MM.1S (cell line): Measurements from ENCODE around the gene TMTC1.

Source experiments
- DNase-seq: peaks from one replicate; pipeline ENCODE4 v3.0.0-alpha.2; 2015
- H2AFZ ChIP-seq: fragments of 300-600 bp; sonication (generic); 2 replicates; pipeline ENCODE4 v1.6.0; 2016; ENCODE audit warnings: antibody characterized with exemption, low read length
- H3F3A ChIP-seq: fragments of 300-600 bp; sonication (generic); 2 replicates; pipeline ENCODE4 v1.6.1; 2016; ENCODE audit warnings: mild to moderate bottlenecking, antibody characterized with exemption, low read length, moderate library complexity, mixed read lengths; ENCODE audit not compliant: insufficient read depth
- H3K27ac ChIP-seq: fragments of 300-600 bp; sonication (generic); 2 replicates; pipeline ENCODE4 v1.5.1; 2016; ENCODE audit warnings: mild to moderate bottlenecking, low read length
- H3K27me3 ChIP-seq: fragments of 300-600 bp; sonication (generic); replicated peaks from 2 replicates; pipeline ENCODE4 v1.6.0; 2016; ENCODE audit warnings: low read length; ENCODE audit not compliant: insufficient read depth
- H3K36me3 ChIP-seq: fragments of 300-600 bp; sonication (generic); replicated peaks from 2 replicates; pipeline ENCODE4 v1.6.1; 2016; ENCODE audit warnings: mild to moderate bottlenecking, low read length, mixed read lengths; ENCODE audit not compliant: insufficient read depth
- H3K4me1 ChIP-seq: fragments of 300-600 bp; sonication (generic); 2 replicates; pipeline ENCODE4 v1.6.1; 2016; ENCODE audit warnings: low read length, mixed read lengths
- H3K4me2 ChIP-seq: fragments of 300-600 bp; sonication (generic); 2 replicates; pipeline ENCODE4 v1.6.0; 2016; ENCODE audit warnings: low read depth, low read length
- H3K4me3 ChIP-seq: fragments of 300-600 bp; sonication (generic); 2 replicates; pipeline ENCODE4 v1.5.1; 2016; ENCODE audit warnings: low read length, mixed read lengths
- H3K79me2 ChIP-seq: fragments of 300-600 bp; sonication (generic); 2 replicates; pipeline ENCODE4 v1.6.1; 2016; ENCODE audit warnings: mixed run types, low read length, mixed read lengths
- H3K9ac ChIP-seq: fragments of 300-600 bp; sonication (generic); 2 replicates; pipeline ENCODE4 v1.6.1; 2016; ENCODE audit warnings: low read length, mixed read lengths
- H3K9me2 ChIP-seq: fragments of 300-600 bp; sonication (generic); replicated peaks from 2 replicates; pipeline ENCODE4 v1.6.1; 2016; ENCODE audit warnings: mild to moderate bottlenecking, low read length, mixed read lengths; ENCODE audit not compliant: insufficient read depth
- H3K9me3 ChIP-seq: fragments of 300-600 bp; sonication (generic); replicated peaks from 2 replicates; pipeline ENCODE4 v1.6.1; 2016; ENCODE audit warnings: mild to moderate bottlenecking, low read length, mixed read lengths; ENCODE audit not compliant: insufficient read depth
- H4K20me1 ChIP-seq: fragments of 300-600 bp; sonication (generic); 2 replicates; pipeline ENCODE4 v1.6.1; 2016; ENCODE audit warnings: mild to moderate bottlenecking, low read length, moderate library complexity, mixed read lengths; ENCODE audit not compliant: insufficient read depth
- EZH2 ChIP-seq: fragments of 300-600 bp; sonication (generic); optimal IDR thresholded peaks from 2 replicates; pipeline ENCODE3; 2017; ENCODE audit warnings: low read depth, mild to moderate bottlenecking, antibody characterized with exemption, low read length, mixed read lengths
- EZH2phosphoT487 ChIP-seq: fragments of 300-600 bp; sonication (generic); IDR thresholded peaks from 2 replicates; pipeline ENCODE4 v1.6.1; 2018; ENCODE audit warnings: antibody characterized with exemption, low read length
- TF ChIP-seq, protein P1 (sequence below): fragments of 300-600 bp; sonication (generic); IDR thresholded peaks from 2 replicates; pipeline ENCODE4 v1.5.1; 2016; ENCODE audit warnings: antibody characterized with exemption, low read length, mixed read lengths

Gene TMTC1

DNA sequence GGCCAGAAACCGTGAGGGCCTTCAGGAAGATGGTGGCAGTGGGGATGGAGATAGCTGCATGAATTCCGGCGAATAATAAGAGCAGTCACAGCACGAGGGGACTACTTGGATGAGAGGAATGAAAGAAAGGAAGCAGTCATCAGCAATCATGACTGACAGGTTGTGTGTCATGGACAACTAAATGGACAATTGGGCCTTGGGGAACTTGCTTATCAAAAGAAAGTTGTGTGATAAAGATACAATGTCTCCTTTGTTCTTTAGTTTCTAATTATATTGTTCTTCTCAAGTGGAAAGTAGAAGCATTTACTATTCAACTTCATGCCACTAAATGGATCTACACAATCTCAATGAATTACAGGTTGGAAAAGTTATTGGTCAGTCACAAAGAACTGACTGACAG is 130.5 kb downstream of the TMTC1 start:
- Histone ChIP-seq H3K4me3 (no peak overlapping the region), H3K4me2 (no peak overlapping the region), H4K20me1 (no peaks in the 10 kb centered on the region), H3K9ac (no peak overlapping the region), H3K9me3 (no peaks in the 10 kb centered on the region), H3K27me3 (no peaks in the 10 kb centered on the region), H2AFZ (no peak overlapping the region), H3K4me1 (no peaks in the 10 kb centered on the region), H3K27ac (no peak overlapping the region), H3K79me2 (no peaks in the 10 kb centered on the region), H3K36me3 (no peaks in the 10 kb centered on the region), H3F3A (no peaks in the 10 kb centered on the region; the same call in 1 of the 2 replicates), H3K9me2 (no peaks in the 10 kb centered on the region)
- DNase-seq = no peak
- TF ChIP-seq EZH2phosphoT487 = no peak
- TF ChIP-seq, protein P1, sequence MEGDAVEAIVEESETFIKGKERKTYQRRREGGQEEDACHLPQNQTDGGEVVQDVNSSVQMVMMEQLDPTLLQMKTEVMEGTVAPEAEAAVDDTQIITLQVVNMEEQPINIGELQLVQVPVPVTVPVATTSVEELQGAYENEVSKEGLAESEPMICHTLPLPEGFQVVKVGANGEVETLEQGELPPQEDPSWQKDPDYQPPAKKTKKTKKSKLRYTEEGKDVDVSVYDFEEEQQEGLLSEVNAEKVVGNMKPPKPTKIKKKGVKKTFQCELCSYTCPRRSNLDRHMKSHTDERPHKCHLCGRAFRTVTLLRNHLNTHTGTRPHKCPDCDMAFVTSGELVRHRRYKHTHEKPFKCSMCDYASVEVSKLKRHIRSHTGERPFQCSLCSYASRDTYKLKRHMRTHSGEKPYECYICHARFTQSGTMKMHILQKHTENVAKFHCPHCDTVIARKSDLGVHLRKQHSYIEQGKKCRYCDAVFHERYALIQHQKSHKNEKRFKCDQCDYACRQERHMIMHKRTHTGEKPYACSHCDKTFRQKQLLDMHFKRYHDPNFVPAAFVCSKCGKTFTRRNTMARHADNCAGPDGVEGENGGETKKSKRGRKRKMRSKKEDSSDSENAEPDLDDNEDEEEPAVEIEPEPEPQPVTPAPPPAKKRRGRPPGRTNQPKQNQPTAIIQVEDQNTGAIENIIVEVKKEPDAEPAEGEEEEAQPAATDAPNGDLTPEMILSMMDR = no peak
- TF ChIP-seq EZH2 = no peak

DNA sequence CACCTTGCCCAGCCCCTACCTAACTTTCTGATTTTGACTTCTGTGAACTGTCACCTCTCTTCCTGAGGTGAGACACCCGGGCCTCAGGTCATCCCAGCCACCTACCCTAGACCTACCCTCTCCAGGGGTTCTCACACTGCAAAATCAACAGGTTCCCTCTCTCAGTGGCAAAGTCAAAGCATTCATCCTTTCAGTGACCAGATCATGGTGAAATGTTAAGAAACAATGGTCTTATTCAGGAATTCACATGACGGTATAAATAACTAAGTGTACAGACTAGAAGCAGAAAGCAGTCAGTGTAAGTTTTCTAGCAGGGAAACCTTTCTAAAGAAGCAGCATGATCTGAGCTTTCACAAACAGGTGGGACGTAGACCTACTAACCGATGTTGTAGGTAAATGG is 133.4 kb downstream of the TMTC1 start:
- H3K4me2 ChIP-seq = no peak overlapping the region
- H3K9ac ChIP-seq = no peak overlapping the region
- no peaks in the 10 kb centered on the region for H3K36me3 ChIP-seq
- no peak overlapping the region for H2AFZ ChIP-seq
- no peak overlapping the region for H3K4me3 ChIP-seq
- DNase-seq = no peak
- H3K4me1 ChIP-seq = no peaks in the 10 kb centered on the region
- no peaks in the 10 kb centered on the region for H3K27me3 ChIP-seq
- no peaks in the 10 kb centered on the region for H3K9me3 ChIP-seq
- no peaks in the 10 kb centered on the region for H3K9me2 ChIP-seq
- TF ChIP-seq EZH2 = no peak
- no peak for TF ChIP-seq EZH2phosphoT487
- TF ChIP-seq, protein P1 = no peak
- no peak overlapping the region for H3K27ac ChIP-seq
- no peaks in the 10 kb centered on the region for H4K20me1 ChIP-seq
- no peaks in the 10 kb centered on the region for H3F3A ChIP-seq
- H3K79me2 ChIP-seq = no peaks in the 10 kb centered on the region

DNA sequence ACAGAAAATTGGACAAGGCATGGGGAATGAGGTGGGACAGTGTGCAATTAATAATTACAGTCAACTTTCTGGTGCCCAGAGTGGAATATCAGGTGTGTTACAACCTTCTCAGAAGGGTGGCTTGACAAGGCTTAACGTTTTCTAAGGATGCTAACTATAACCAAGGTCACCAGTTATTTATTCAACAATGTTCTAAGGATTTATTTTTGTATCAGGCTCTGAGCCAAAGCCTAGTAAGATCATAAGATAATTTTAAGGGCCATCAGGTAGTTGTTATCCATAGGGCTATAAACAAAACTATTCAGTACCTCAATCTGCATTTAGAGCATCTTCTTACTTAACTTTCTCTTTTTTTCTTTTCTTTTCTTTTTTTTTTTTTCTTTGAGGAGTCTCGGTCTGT is 134.0 kb downstream of the TMTC1 start:
- TF ChIP-seq EZH2phosphoT487 (no peak), EZH2 (no peak)
- TF ChIP-seq, protein P1 = no peak
- H3K36me3 ChIP-seq = no peaks in the 10 kb centered on the region
- H3F3A ChIP-seq = no peaks in the 10 kb centered on the region
- no peaks in the 10 kb centered on the region for H3K9me3 ChIP-seq
- no peak for DNase-seq
- H3K9ac ChIP-seq = no peak overlapping the region
- H2AFZ ChIP-seq = no peak overlapping the region
- H3K4me3 ChIP-seq = no peak overlapping the region
- H4K20me1 ChIP-seq = no peaks in the 10 kb centered on the region
- H3K27me3 ChIP-seq = no peaks in the 10 kb centered on the region
- no peak overlapping the region for H3K27ac ChIP-seq
- H3K4me1 ChIP-seq = no peaks in the 10 kb centered on the region
- H3K9me2 ChIP-seq = no peaks in the 10 kb centered on the region
- H3K4me2 ChIP-seq = no peak overlapping the region
- no peaks in the 10 kb centered on the region for H3K79me2 ChIP-seq
